Transverse colon (tissue), 4 donors: Measurements from ENCODE around the gene OR10G4. TPM values are rescaled to one million over a fixed set of nuclear protein-coding genes. Genes with fewer than 3 reads are reported as not detected.

Experiments used
- DNase-seq: peaks from one replicate; pipeline ENCODE4 v3.0.0-alpha.2; 2019
- H3K27ac ChIP-seq, 4 donors: fragments of 200-600 bp; sonication (generic); 2 replicates each; pipeline ENCODE4 v1.5.1; 2016 to 2018; ENCODE audit warnings: inconsistent platforms in 4 of 4
- H3K27me3 ChIP-seq: fragments of 200-600 bp; sonication (generic); 2 replicates; pipeline ENCODE4 v1.5.1; 2017; ENCODE audit warnings: inconsistent platforms
- H3K36me3 ChIP-seq, 4 donors: fragments of 200-600 bp; sonication (generic); 2 replicates each; pipeline ENCODE4 v1.5.1; 2017 to 2019; ENCODE audit warnings: inconsistent platforms in 4 of 4
- H3K4me1 ChIP-seq, 4 donors: fragments of 200-600 bp; sonication (generic); 2 replicates each; pipeline ENCODE4 v1.5.1; 2017 to 2020; ENCODE audit warnings: inconsistent platforms in 4 of 4
- H3K4me3 ChIP-seq, 4 donors: fragments of 200-600 bp; sonication (generic); 1 replicate in 1 of 4; 2 replicates in 3 of 4; pipeline versions ENCODE4 v1.5.1 to v1.6.1; 2017 to 2019; ENCODE audit warnings: inconsistent platforms in 4 of 4
- H3K9me3 ChIP-seq, 2 donors: fragments of 200-600 bp; sonication (generic); 2 replicates each; pipeline ENCODE4 v1.5.1; 2017 to 2019; ENCODE audit warnings: inconsistent platforms in 2 of 2
- EP300 ChIP-seq: sonication (generic); formaldehyde crosslinking; IDR thresholded peaks from one replicate; pipeline ENCODE4 v1.6.1; 2017; ENCODE audit warnings: antibody characterized with exemption, low read depth
- POLR2A ChIP-seq: fragments of 450-650 bp; IDR thresholded peaks from one replicate; pipeline ENCODE4 v1.6.1; 2016; ENCODE audit warnings: antibody characterized with exemption, mild to moderate bottlenecking, moderate library complexity
- POLR2AphosphoS5 ChIP-seq, 3 donors: sonication (generic); formaldehyde crosslinking; IDR thresholded peaks; one replicate each; pipeline ENCODE4 v1.6.1; 2016; ENCODE audit warnings: antibody characterized with exemption in 3 of 3
- WGBS, 2 donors: methylation state at CpG; one replicate each; pipeline ENCODE4 v1.1.5; 2018; ENCODE audit warnings: low coverage in 1 of 2; 5-methylcytosine and 5-hydroxymethylcytosine counted together
- in situ Hi-C, 4 donors: fragments of 200-750 bp; cut with MboI; loops; one replicate each; pipeline versions ENCODE4 v1.15.0 to v1.15.1; 2017; ENCODE audit warnings: low sequenced_read_pairs in 3 of 4, low pct_ligation_motif_present in 1 of 4, low pct_unique_long_range_greater_than_20kb in 1 of 4
- intact Hi-C: fragments of 100-400 bp; cut with DNase I; formaldehyde crosslinking; loops from one replicate; pipeline ENCODE4 v1.15.1; 2023; ENCODE audit warnings: low total_unique reads
- total RNA-seq, 4 donors: library from RNA; depleted of rRNA; stranded (reverse); fragments of >200 nt; gene quantifications; one replicate each; pipeline ENCODE4 v1.1.0, GENCODE V29; 2016
- TF ChIP-seq, protein P1 (sequence below), 5 experiments: fragments of 200-600 bp in 3 of 5; fragments of 450-650 bp in 2 of 5; sonication (generic) in 3 of 5; IDR thresholded peaks; 1 replicate in 2 of 5; 2 replicates in 3 of 5; pipeline ENCODE4 v1.5.1; 2016 to 2017; ENCODE audit warnings: antibody characterized with exemption in 5 of 5, inconsistent platforms in 3 of 5, mild to moderate bottlenecking in 2 of 5, moderate library complexity in 1 of 5

Gene OR10G4, protein sequence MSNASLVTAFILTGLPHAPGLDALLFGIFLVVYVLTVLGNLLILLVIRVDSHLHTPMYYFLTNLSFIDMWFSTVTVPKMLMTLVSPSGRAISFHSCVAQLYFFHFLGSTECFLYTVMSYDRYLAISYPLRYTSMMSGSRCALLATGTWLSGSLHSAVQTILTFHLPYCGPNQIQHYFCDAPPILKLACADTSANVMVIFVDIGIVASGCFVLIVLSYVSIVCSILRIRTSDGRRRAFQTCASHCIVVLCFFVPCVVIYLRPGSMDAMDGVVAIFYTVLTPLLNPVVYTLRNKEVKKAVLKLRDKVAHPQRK
- total RNA-seq, result 1 to 10 TPM in 1 of 4 donors, under 1 TPM in 1, not detected in 2; 0.27 to 1.2 TPM

DNA sequence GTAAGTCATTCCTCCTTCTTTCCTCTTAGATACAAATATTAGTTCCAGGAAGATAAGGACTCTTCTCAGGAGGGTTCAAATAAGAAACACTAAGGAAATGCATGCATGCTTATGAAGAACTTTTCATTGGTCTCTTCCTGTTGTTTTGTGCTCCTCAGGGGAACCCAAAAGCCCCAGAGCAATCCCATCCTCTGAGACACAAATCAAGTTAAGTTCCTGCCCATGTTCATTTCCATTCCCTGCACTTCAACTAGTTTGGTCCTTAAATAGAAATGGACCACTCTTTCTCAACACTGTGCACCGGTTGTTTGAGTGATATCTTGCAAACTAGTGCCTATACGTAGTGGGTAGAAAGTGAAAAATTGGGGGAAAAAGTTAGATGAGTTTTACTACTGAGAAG, at the start of gene OR10G4:
OR10G4 (plus strand) TSS at position 301 of the 400 bp plus-strand sequence. CDS start 2,578 bp downstream, outside the sequence.
- in situ Hi-C loops, result no loop called here
- H3K9me3 ChIP-seq, result no peaks in the 10 kb centered on the region
- TF ChIP-seq EP300, result no peak
- TF ChIP-seq, protein P1, sequence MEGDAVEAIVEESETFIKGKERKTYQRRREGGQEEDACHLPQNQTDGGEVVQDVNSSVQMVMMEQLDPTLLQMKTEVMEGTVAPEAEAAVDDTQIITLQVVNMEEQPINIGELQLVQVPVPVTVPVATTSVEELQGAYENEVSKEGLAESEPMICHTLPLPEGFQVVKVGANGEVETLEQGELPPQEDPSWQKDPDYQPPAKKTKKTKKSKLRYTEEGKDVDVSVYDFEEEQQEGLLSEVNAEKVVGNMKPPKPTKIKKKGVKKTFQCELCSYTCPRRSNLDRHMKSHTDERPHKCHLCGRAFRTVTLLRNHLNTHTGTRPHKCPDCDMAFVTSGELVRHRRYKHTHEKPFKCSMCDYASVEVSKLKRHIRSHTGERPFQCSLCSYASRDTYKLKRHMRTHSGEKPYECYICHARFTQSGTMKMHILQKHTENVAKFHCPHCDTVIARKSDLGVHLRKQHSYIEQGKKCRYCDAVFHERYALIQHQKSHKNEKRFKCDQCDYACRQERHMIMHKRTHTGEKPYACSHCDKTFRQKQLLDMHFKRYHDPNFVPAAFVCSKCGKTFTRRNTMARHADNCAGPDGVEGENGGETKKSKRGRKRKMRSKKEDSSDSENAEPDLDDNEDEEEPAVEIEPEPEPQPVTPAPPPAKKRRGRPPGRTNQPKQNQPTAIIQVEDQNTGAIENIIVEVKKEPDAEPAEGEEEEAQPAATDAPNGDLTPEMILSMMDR (IDR thresholded peaks at IDR 0.05), result no peak
- no peak for TF ChIP-seq POLR2A
- no peak for TF ChIP-seq POLR2AphosphoS5 (IDR thresholded peaks at IDR 0.05)
- 75 to 94% methylated on average over 2 of the region's 2 CpGs for WGBS, 2 donors
- H3K36me3 ChIP-seq, result no peaks in the 10 kb centered on the region
- DNase-seq, result no peak
- no peak within 1 kb of the TSS for H3K27ac ChIP-seq
- intact Hi-C loops, result no loop called here
- no peak within 1 kb of the TSS for H3K4me3 ChIP-seq
- no peaks in the 10 kb centered on the region for H3K4me1 ChIP-seq
- no peaks in the 10 kb centered on the region for H3K27me3 ChIP-seq

DNA sequence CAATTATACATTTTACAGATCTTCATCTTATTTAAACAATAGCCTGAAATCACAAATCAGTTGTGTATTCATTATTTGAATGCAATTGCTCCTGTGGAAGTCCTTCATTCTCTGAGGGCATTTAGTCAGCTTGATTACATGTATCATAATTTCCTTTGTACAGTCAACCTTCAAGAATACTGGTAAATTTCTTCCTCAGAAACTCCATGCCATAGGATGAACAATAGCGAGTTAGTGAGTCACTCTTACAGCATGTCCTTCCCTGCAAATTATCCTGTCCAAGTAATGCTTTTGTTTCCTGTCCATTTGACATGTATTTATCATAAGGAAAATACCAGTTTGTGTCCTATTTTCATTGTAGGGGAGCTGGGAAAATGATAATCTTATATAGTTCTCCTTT, 39.0 kb upstream of the OR10G4 start:
- in situ Hi-C loops (no loop called here), intact Hi-C loops (no loop called here)
- H3K4me1 ChIP-seq, result no peaks in the 10 kb centered on the region
- DNase-seq, result no peak
- H3K9me3 ChIP-seq, result no peaks in the 10 kb centered on the region
- H3K4me3 ChIP-seq, result no peak overlapping the region
- no peaks in the 10 kb centered on the region for H3K36me3 ChIP-seq
- WGBS, 2 donors, result 75 to 81% methylated on average over 1 of the region's 1 CpG
- TF ChIP-seq, protein P1 (IDR thresholded peaks at IDR 0.05), result no peak
- no peak for TF ChIP-seq POLR2A
- no peak for TF ChIP-seq POLR2AphosphoS5 (IDR thresholded peaks at IDR 0.05)
- no peak for TF ChIP-seq EP300
- no peaks in the 10 kb centered on the region for H3K27me3 ChIP-seq
- no peak overlapping the region for H3K27ac ChIP-seq

DNA sequence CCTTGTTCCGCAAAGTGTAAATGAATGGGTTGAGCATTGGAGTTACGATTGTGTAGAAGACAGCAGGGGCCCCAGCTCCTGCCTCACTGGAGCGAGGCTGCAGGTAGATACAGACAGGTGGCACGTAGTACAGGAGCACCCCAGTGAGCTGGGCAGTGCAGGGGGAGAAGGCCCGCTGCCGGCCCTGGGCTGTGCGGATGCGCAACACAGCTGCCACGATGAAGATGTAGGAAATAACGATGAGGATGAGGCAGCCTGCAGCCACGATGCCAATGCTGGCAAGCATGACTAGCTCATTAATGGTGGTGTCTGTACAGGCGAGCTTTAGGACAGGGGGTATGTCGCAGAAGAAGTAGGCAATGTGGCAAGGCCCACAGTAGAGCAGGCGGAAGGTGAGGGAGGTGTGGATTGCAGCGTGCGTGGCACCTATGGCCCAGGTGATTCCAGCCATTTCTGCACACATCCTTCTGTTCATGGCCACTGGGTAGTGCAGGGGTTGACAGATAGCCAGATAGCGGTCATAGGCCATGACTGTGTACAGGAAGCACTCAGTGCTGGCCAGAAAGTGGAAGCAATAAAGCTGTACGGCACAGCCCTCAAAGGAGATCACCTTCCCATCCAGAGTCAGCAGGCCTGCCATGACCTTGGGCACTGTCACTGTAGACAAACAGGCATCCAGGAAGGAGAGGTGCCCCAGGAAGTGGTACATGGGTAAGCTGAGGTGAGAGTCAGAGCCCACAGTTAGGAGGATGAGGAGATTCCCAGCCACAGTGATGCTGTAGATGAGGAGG, 35.8 kb upstream of the OR10G4 start:
- Histone ChIP-seq H3K27ac (no peak overlapping the region), H3K4me1 (no peaks in the 10 kb centered on the region), H3K9me3 (no peaks in the 10 kb centered on the region), H3K27me3 (no peaks in the 10 kb centered on the region), H3K36me3 (no peaks in the 10 kb centered on the region), H3K4me3 (no peak overlapping the region)
- intact Hi-C loops (no loop called here), in situ Hi-C loops (no loop called here)
- 87 to 88% methylated on average over 4 to 18 of the region's 18 CpGs for WGBS, 2 donors
- DNase-seq, result no peak
- TF ChIP-seq POLR2A (no peak), POLR2AphosphoS5 (IDR thresholded peaks at IDR 0.05) (no peak), EP300 (no peak)
- TF ChIP-seq, protein P1 (IDR thresholded peaks at IDR 0.05), result no peak

DNA sequence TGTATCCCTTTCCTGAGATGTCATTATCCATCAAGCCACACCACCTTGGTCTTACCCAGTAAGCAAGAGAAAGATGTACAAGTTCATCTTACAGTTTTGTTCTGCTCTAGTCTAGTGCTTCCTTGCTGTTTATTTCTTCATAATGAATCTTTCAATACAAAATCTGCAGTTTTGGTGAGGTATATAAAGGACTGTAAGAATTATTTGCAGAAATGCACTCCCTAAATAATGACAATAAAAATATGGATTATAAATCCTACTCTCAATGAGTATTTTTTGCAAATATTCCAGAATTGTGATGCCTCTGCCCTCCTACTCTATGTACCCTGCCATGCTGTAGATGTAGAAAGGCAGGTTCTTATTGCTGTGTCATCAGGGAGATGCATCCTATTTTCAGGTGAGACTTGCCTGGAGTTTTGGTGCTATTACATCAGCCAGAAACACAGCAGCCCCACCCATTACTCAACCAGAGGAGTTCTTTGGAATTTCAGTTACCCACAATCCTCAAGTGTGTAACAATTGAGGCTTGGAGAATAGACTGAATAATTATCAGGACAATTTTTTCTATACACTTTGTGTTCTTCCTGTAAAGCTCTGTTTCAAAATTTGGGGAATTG, 35.0 kb upstream of the OR10G4 start, which contains the start of gene OR10S1:
OR10S1 (minus strand) TSS at position 51 of the 617 bp plus-strand sequence. CDS start 117 bp downstream, outside the sequence.
- Histone ChIP-seq H3K27ac (no peak within 1 kb of the TSS), H3K4me1 (no peaks in the 10 kb centered on the region), H3K4me3 (no peak within 1 kb of the TSS), H3K9me3 (no peaks in the 10 kb centered on the region), H3K27me3 (no peaks in the 10 kb centered on the region), H3K36me3 (no peaks in the 10 kb centered on the region)
- in situ Hi-C loops, result no loop called here
- no peak for DNase-seq
- TF ChIP-seq EP300, result no peak
- TF ChIP-seq, protein P1 (IDR thresholded peaks at IDR 0.05), result no peak
- intact Hi-C loops, result no loop called here
